ENCODE results near the gene TUBB6.

DNA sequence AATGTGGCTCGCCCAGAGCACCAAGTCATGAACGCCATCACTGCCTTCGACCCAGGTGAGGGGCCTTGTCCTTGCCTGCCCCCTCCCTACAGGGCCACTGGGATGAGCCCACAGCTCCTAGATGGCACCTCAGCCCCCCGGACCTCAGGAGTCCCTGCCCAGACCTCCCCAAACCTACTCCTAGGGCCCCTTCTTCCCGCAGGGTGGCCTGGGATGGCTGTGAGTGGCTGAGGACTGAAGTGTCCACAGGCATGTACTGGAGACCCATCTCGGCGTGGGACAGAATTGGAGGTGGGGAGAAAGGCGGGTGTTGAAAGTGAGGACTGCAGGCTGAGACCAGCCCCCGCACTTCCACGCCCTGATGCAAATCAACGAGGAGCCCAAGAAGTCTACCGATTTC lies 2.8 kb upstream of the TUBB6 start:
- TF ChIP-seq, protein P1, sequence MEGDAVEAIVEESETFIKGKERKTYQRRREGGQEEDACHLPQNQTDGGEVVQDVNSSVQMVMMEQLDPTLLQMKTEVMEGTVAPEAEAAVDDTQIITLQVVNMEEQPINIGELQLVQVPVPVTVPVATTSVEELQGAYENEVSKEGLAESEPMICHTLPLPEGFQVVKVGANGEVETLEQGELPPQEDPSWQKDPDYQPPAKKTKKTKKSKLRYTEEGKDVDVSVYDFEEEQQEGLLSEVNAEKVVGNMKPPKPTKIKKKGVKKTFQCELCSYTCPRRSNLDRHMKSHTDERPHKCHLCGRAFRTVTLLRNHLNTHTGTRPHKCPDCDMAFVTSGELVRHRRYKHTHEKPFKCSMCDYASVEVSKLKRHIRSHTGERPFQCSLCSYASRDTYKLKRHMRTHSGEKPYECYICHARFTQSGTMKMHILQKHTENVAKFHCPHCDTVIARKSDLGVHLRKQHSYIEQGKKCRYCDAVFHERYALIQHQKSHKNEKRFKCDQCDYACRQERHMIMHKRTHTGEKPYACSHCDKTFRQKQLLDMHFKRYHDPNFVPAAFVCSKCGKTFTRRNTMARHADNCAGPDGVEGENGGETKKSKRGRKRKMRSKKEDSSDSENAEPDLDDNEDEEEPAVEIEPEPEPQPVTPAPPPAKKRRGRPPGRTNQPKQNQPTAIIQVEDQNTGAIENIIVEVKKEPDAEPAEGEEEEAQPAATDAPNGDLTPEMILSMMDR (IDR thresholded peaks at IDR 0.05), result no peak
- TF ChIP-seq EZH2 (IDR thresholded peaks at IDR 0.05; ENCODE audit: borderline replicate concordance, insufficient read depth, low read depth, low read length, poor library complexity, severe bottlenecking), result no peak
